ENCODE data around the gene ZBTB20.

The ZBTB20 gene

GRCh38 chr3:114294940-114295480 is 852.1 kb downstream of the ZBTB20 start:
- Histone ChIP-seq H3K36me3 (ENCODE audit: control insufficient read depth, insufficient read depth, low read length) (no peaks in the 10 kb centered on the region), H3K9me3 (ENCODE audit: control insufficient read depth, low read length) (no peaks in the 10 kb centered on the region), H3K27ac (ENCODE audit: insufficient read depth, low read depth, low read length, poor library complexity, severe bottlenecking) (no peak overlapping the region), H3K4me3 (ENCODE audit: insufficient read depth, low read depth, low read length) (no peak overlapping the region), H3K27me3 (ENCODE audit: control insufficient read depth, insufficient read depth, low read length, poor library complexity, severe bottlenecking) (no peaks in the 10 kb centered on the region), H3K4me1 (ENCODE audit: control insufficient read depth, insufficient read depth, low read length) (no peaks in the 10 kb centered on the region)
- WGBS, 2 experiments, result 92% methylated on average over 6 of the region's 6 CpGs

- WGBS, 2 experiments, result 95% methylated on average over 7 of the region's 7 CpGs
- H3K27ac ChIP-seq (ENCODE audit: insufficient read depth, low read depth, low read length, poor library complexity, severe bottlenecking), result no peak within 1 kb of the TSS
- no peaks in the 10 kb centered on the region for H3K4me1 ChIP-seq (ENCODE audit: control insufficient read depth, insufficient read depth, low read length)
- no peak within 1 kb of the TSS for H3K4me3 ChIP-seq (ENCODE audit: insufficient read depth, low read depth, low read length)
- H3K27me3 ChIP-seq (ENCODE audit: control insufficient read depth, insufficient read depth, low read length, poor library complexity, severe bottlenecking), result no peaks in the 10 kb centered on the region
- no peaks in the 10 kb centered on the region for H3K36me3 ChIP-seq (ENCODE audit: control insufficient read depth, insufficient read depth, low read length)
- no peaks in the 10 kb centered on the region for H3K9me3 ChIP-seq (ENCODE audit: control insufficient read depth, low read length)
Measured at GRCh38 chr3:114293838-114294535, 853.1 kb downstream of the ZBTB20 start, which contains the start of gene TIGIT. TIGIT (plus strand) TSS chr3:114294028; CDS start chr3:114294062, 34 bp downstream.

GRCh38 chr3:114290911-114291901 is 855.9 kb downstream of the ZBTB20 start:
- no peaks in the 10 kb centered on the region for H3K27me3 ChIP-seq (ENCODE audit: control insufficient read depth, insufficient read depth, low read length, poor library complexity, severe bottlenecking)
- H3K4me1 ChIP-seq (ENCODE audit: control insufficient read depth, insufficient read depth, low read length), result no peaks in the 10 kb centered on the region
- H3K9me3 ChIP-seq (ENCODE audit: control insufficient read depth, low read length), result no peaks in the 10 kb centered on the region
- H3K4me3 ChIP-seq (ENCODE audit: insufficient read depth, low read depth, low read length), result no peak overlapping the region
- 73 to 76% methylated on average over 23 of the region's 23 CpGs for WGBS, 2 experiments
- no peaks in the 10 kb centered on the region for H3K36me3 ChIP-seq (ENCODE audit: control insufficient read depth, insufficient read depth, low read length)
- H3K27ac ChIP-seq (ENCODE audit: insufficient read depth, low read depth, low read length, poor library complexity, severe bottlenecking), result no peak overlapping the region

- no peaks in the 10 kb centered on the region for H3K9me3 ChIP-seq (ENCODE audit: control insufficient read depth, low read length)
- H3K27me3 ChIP-seq (ENCODE audit: control insufficient read depth, insufficient read depth, low read length, poor library complexity, severe bottlenecking), result no peaks in the 10 kb centered on the region
- H3K4me3 ChIP-seq (ENCODE audit: insufficient read depth, low read depth, low read length), result no peak overlapping the region
- H3K36me3 ChIP-seq (ENCODE audit: control insufficient read depth, insufficient read depth, low read length), result no peaks in the 10 kb centered on the region
- H3K4me1 ChIP-seq (ENCODE audit: control insufficient read depth, insufficient read depth, low read length), result no peaks in the 10 kb centered on the region
- no peak overlapping the region for H3K27ac ChIP-seq (ENCODE audit: insufficient read depth, low read depth, low read length, poor library complexity, severe bottlenecking)
- 95 to 100% methylated on average over 1 to 2 of the region's 2 CpGs for WGBS, 2 experiments
Measured at GRCh38 chr3:114286266-114286665, 860.8 kb downstream of the ZBTB20 start.

- WGBS, 2 experiments, result 96 to 99% methylated on average over 3 of the region's 3 CpGs
- Histone ChIP-seq H3K4me3 (ENCODE audit: insufficient read depth, low read depth, low read length) (no peak overlapping the region), H3K27ac (ENCODE audit: insufficient read depth, low read depth, low read length, poor library complexity, severe bottlenecking) (no peak overlapping the region), H3K36me3 (ENCODE audit: control insufficient read depth, insufficient read depth, low read length) (no peaks in the 10 kb centered on the region), H3K4me1 (ENCODE audit: control insufficient read depth, insufficient read depth, low read length) (no peaks in the 10 kb centered on the region), H3K27me3 (ENCODE audit: control insufficient read depth, insufficient read depth, low read length, poor library complexity, severe bottlenecking) (no peaks in the 10 kb centered on the region), H3K9me3 (ENCODE audit: control insufficient read depth, low read length) (no peaks in the 10 kb centered on the region)
Measured at GRCh38 chr3:114285648-114286230, 861.3 kb downstream of the ZBTB20 start.

- no peak overlapping the region for H3K27ac ChIP-seq (ENCODE audit: insufficient read depth, low read depth, low read length, poor library complexity, severe bottlenecking)
- no peak overlapping the region for H3K4me3 ChIP-seq (ENCODE audit: insufficient read depth, low read depth, low read length)
- no peaks in the 10 kb centered on the region for H3K9me3 ChIP-seq (ENCODE audit: control insufficient read depth, low read length)
Measured at GRCh38 chr3:114284644-114285043, 862.4 kb downstream of the ZBTB20 start.

More at GRCh38 chr3:114284644-114285043, 862.4 kb downstream of the ZBTB20 start:
- H3K27me3 ChIP-seq (ENCODE audit: control insufficient read depth, insufficient read depth, low read length, poor library complexity, severe bottlenecking), result no peaks in the 10 kb centered on the region
- WGBS, 2 experiments, result no CpG with 5 or more reads among the region's 1 CpG
- H3K4me1 ChIP-seq (ENCODE audit: control insufficient read depth, insufficient read depth, low read length), result no peaks in the 10 kb centered on the region
- no peaks in the 10 kb centered on the region for H3K36me3 ChIP-seq (ENCODE audit: control insufficient read depth, insufficient read depth, low read length)
